GM10266 (cell line): Measurements from ENCODE around the gene TRIP12.
"Not testable (repeated sequence)": the region's sequence is repeated elsewhere in the genome, so short reads cannot be mapped to it uniquely, and the experiment has no call there.

Experiments
- DNase-seq: peaks from one replicate; pipeline ENCODE4 v3.0.0; 2012; ENCODE audit errors: extremely low spot score
- TF ChIP-seq, protein P1 (sequence below): IDR thresholded peaks from 2 replicates; pipeline ENCODE4 v1.5.1; 2012; ENCODE audit warnings: mild to moderate bottlenecking, low read depth; ENCODE audit not compliant: control insufficient read depth, insufficient read depth; ENCODE audit errors: missing control alignments

The TRIP12 gene

DNA sequence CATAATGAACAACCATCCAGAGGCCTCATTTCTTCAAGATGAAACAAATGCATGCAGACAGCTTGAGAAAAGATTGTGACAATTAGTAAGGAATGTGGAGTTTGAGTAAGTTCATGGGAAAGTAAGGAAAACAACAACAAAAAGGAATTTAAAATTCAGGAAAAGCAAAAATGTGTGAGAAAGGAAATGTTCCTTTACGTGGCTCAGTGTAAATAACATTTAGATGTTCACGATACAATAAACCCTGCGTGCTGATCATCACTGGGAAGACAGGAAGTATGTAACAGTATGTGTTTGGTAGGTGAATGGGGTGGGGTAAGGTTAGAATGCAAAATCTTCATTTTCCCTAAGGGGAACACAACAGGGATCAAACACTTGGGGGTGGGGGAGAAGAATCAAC, 72.7 kb downstream of the TRIP12 start:
- TF ChIP-seq, protein P1, sequence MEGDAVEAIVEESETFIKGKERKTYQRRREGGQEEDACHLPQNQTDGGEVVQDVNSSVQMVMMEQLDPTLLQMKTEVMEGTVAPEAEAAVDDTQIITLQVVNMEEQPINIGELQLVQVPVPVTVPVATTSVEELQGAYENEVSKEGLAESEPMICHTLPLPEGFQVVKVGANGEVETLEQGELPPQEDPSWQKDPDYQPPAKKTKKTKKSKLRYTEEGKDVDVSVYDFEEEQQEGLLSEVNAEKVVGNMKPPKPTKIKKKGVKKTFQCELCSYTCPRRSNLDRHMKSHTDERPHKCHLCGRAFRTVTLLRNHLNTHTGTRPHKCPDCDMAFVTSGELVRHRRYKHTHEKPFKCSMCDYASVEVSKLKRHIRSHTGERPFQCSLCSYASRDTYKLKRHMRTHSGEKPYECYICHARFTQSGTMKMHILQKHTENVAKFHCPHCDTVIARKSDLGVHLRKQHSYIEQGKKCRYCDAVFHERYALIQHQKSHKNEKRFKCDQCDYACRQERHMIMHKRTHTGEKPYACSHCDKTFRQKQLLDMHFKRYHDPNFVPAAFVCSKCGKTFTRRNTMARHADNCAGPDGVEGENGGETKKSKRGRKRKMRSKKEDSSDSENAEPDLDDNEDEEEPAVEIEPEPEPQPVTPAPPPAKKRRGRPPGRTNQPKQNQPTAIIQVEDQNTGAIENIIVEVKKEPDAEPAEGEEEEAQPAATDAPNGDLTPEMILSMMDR, result no peak
- DNase-seq, result no peak

DNA sequence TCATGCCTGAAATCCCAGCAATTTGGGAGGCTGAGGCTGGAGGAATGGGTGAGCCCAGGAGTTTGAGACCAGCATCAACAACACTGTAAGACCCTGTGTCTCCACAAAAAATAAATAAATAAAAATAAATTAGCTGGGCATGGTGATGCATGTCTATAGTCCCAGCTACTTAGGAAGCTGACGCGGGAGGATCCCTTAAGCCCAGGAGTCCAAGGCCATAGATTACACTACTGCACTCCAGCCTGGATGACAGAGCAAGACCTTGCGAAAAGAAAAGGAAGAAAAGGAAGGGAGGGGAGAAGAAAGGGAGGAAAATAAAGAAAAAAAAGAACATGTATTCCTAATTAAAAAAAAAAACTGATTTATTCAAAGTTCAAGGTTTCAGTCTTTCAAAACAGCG, 78.2 kb downstream of the TRIP12 start:
- TF ChIP-seq, protein P1, result no peak
- DNase-seq, result no peak

DNA sequence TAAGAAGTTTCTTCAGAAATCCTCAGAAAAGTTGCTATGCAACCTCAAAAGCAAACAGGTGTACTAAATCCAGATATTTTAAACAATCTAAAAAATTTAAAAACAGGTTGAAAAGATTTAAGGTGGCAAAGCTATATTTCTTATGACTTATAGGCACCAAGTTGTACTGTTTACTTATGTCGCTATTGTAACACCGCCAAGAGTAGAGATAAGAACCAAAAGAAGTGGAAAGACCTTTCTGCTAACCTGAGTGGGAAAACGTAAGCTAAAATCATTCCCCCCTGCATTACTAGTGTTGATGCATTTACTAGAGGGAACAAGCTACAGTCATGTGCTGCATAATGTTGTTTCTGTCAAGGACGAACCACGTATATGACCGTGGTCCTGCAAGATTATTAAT, 83.1 kb downstream of the TRIP12 start:
- no peak for DNase-seq
- TF ChIP-seq, protein P1, result no peak

- DNase-seq, result no peak
- TF ChIP-seq, protein P1, result no peak
Measured at GRCh38 chr2:229836847-229837246, 85.0 kb downstream of the TRIP12 start.

DNA sequence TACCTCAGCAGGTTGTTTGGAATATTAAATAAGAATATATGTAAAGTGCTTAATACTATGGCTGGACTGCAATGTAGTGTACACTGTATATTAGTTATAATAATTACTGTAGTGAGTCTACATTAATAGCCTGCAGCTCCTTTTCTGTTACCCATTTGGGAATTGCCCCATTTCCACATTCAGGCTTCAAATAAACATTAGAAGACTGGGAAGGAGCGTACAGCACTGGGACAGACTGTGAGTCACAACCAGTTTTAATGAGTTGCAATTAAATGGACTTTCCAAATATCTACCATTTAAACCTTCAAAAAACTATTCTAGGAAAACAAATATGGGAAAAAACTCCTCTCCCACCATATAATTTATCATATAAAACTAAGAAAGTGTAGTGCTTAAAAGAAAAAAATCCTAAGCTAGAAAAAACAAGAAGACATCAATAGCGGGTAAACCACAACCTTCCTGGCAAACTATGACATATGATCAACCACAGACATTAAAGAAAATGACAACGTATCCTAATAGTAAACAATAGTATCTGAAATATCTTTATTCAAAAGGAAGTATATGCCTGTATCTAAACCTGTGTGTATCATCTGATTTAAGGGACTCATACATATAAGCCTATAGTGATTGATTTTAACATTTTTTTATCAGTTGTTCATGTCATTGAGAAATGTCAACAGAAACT, 86.1 kb downstream of the TRIP12 start:
- TF ChIP-seq, protein P1, result no peak
- DNase-seq, result no peak

- not testable (repeated sequence) for DNase-seq
Measured at GRCh38 chr2:229834368-229834767, 87.4 kb downstream of the TRIP12 start.

DNA sequence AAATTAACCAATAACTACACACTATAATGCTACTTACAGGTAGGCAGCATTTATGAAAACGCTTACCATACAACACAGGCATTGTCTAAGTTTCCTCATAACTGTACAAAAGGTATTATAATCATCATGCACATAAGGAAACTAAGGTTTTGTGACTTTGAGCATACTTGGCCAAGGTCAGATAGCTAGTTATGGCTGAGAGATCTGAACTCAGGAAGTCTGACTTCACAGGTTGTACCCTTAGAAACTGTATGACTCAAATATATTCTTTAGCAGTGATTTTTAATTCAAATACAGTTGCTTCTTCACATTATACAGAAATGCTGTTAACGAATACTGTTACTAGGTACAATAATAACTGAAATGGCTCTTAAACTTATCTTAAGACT, 89.3 kb downstream of the TRIP12 start:
- TF ChIP-seq, protein P1, result no peak
- no peak for DNase-seq

DNA sequence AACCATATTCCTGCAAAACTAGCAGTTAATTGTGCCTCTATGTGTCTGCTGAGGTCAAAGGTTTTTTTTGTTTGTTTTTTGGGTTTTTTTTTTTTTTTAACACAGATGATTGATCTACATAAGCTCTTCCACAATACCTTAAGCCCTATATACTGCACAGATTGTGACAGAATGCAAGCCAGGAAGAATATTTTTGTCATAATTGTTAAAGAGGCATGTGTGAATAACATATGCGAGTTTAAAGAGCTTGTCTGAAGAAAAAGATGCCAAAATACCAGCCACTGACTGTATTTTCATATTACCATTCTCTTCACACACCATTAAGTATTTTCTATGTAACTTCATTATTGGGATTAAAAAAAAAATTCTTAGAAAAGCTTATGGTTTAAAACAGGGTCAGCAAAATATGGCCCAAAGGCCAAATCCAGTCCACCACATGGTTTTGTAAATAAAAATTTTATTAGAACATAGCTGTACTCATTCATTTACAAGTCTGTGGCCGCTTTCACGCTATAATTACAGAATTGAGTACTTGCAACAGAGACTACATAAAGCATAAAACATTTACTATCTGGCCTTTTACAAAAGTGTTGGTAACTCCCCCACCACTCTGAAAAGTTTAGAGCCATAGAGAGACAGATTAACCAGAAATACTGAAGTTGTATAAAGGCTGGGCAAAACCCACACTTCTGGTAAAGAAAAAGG, 89.9 kb downstream of the TRIP12 start:
- TF ChIP-seq, protein P1, result no peak
- no peak for DNase-seq
